Esophagus squamous epithelium (tissue), 4 donors: Measurements from ENCODE around the gene CAMP.

Experiments used
- POLR2A ChIP-seq, 4 donors: fragments of 450-650 bp; IDR thresholded peaks; one replicate each; pipeline ENCODE4 v1.6.1; 2017; ENCODE audit warnings: antibody characterized with exemption in 4 of 4, mild to moderate bottlenecking in 4 of 4, moderate library complexity in 3 of 4
- TF ChIP-seq, protein P1 (sequence below), 6 experiments: fragments of 450-650 bp in 4 of 6; fragments of 200-600 bp in 2 of 6; sonication (generic) in 2 of 6; IDR thresholded peaks; one replicate each; pipeline ENCODE4 v1.5.1; 2016 to 2019; ENCODE audit warnings: antibody characterized with exemption in 6 of 6, mild to moderate bottlenecking in 4 of 6, moderate library complexity in 4 of 6

DNA sequence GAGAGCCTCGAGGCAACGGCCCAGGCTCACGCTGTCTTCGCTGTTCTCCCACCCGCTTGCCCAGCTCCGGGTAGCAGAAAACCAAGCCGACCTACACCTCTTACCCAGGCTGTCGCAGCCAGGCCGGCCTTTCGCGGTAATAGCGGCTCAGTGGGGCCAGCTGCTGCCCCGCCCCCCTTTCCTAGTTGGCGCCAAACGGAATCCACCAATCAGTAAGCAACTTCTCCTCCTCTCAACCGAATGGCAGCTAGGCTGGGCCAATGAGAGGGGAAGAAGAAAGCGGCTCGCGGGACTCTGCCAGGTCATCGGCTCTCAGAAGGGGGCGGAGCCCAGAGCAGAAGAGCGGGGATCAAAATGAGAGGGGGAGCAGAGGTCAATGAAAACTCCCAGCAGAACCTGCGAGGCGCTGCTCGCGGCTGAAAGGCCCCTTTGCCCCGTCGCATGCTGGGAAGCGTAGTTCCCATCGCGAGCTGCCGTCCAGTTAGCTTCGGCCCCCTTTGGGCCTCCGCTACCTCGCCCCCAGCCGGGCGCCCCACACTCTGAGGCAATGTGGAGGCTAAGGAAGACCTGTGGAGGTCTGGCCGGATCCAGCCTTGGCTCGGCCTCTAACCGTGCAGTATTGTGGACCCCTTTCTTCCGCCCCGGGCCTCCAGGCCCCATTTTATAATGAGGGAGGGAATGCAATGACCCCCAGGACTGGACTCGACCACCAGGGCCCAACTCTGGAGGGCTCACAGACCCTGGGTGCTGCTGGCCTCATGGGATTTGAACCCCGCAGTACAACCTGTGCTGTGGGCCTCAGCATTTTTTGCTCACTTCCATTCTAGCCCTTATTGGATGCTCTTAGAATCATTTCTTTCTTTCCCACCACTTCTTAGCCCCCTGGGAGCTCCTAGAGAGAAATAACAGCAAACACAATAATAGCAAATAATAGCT lies 34.8 kb upstream of the CAMP start, which contains the start of gene CDC25A:
- TF ChIP-seq, protein P1, sequence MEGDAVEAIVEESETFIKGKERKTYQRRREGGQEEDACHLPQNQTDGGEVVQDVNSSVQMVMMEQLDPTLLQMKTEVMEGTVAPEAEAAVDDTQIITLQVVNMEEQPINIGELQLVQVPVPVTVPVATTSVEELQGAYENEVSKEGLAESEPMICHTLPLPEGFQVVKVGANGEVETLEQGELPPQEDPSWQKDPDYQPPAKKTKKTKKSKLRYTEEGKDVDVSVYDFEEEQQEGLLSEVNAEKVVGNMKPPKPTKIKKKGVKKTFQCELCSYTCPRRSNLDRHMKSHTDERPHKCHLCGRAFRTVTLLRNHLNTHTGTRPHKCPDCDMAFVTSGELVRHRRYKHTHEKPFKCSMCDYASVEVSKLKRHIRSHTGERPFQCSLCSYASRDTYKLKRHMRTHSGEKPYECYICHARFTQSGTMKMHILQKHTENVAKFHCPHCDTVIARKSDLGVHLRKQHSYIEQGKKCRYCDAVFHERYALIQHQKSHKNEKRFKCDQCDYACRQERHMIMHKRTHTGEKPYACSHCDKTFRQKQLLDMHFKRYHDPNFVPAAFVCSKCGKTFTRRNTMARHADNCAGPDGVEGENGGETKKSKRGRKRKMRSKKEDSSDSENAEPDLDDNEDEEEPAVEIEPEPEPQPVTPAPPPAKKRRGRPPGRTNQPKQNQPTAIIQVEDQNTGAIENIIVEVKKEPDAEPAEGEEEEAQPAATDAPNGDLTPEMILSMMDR (IDR thresholded peaks at IDR 0.05), result no peak
- no peak for TF ChIP-seq POLR2A (IDR thresholded peaks at IDR 0.05)
